Activated naive CD8-positive, alpha-beta T cell treated with anti-CD3 and anti-CD28 coated beads for 36 hours (primary cell): ENCODE results near the gene TTC28. TPM values are rescaled to one million over a fixed set of nuclear protein-coding genes. Genes with fewer than 3 reads are reported as not detected.

Experiments used
- DNase-seq: peaks from one replicate; pipeline ENCODE4 v3.0.0; 2021
- H3K27ac Mint-ChIP-seq: one replicate; pipeline ENCODE4 v1.8.0; 2022; ENCODE audit warnings: mild to moderate bottlenecking, moderate library complexity, mixed read lengths
- H3K27me3 Mint-ChIP-seq: one replicate; pipeline ENCODE4 v1.8.0; 2022; ENCODE audit warnings: mild to moderate bottlenecking, mixed read lengths
- H3K36me3 Mint-ChIP-seq: one replicate; pipeline ENCODE4 v1.8.0; 2021; ENCODE audit warnings: mild to moderate bottlenecking, mixed read lengths
- H3K4me1 Mint-ChIP-seq: one replicate; pipeline ENCODE4 v1.8.0; 2021; ENCODE audit warnings: mixed read lengths
- H3K4me3 Mint-ChIP-seq: one replicate; pipeline ENCODE4 v1.8.0; 2022; ENCODE audit warnings: mild to moderate bottlenecking, moderate library complexity, mixed read lengths
- H3K9me3 Mint-ChIP-seq: one replicate; pipeline ENCODE4 v1.8.0; 2022; ENCODE audit warnings: mixed read lengths
- total RNA-seq, 2 experiments: library from RNA; stranded (reverse); gene quantifications; one replicate each; pipeline ENCODE4 v1.2.3, GENCODE V29; 2021

The TTC28 gene
- total RNA-seq, 2 experiments from 2014 or later = 1.0 to 1.9 TPM

GRCh38 chr22:27995801-27996528, 683.7 kb downstream of the TTC28 start:
- DNase-seq = no peak
- Mint-ChIP-seq H3K4me1 (no peaks in the 10 kb centered on the region), H3K36me3 (no peaks in the 10 kb centered on the region), H3K27ac (peak overlapping the region; percentile 16), H3K27me3 (no peaks in the 10 kb centered on the region), H3K9me3 (no peaks in the 10 kb centered on the region), H3K4me3 (no peak overlapping the region)

- DNase-seq = no peak
- Mint-ChIP-seq H3K9me3 (no peaks in the 10 kb centered on the region), H3K4me3 (no peak overlapping the region), H3K36me3 (no peaks in the 10 kb centered on the region), H3K27me3 (no peaks in the 10 kb centered on the region), H3K27ac (no peak overlapping the region), H3K4me1 (no peaks in the 10 kb centered on the region)
These were observed 684.9 kb downstream of the TTC28 start for GRCh38 chr22:27994481-27995331.

GRCh38 chr22:27993774-27994350, 685.8 kb downstream of the TTC28 start:
- Mint-ChIP-seq H3K27me3 (no peaks in the 10 kb centered on the region), H3K4me1 (no peaks in the 10 kb centered on the region), H3K36me3 (no peaks in the 10 kb centered on the region), H3K4me3 (no peak overlapping the region), H3K9me3 (no peaks in the 10 kb centered on the region), H3K27ac (no peak overlapping the region)
- DNase-seq = no peak

GRCh38 chr22:27993201-27993635, 686.4 kb downstream of the TTC28 start:
- Mint-ChIP-seq H3K9me3 (no peaks in the 10 kb centered on the region), H3K4me1 (peaks cover 2% of the 10 kb centered on the region), H3K4me3 (no peak overlapping the region), H3K27me3 (no peaks in the 10 kb centered on the region), H3K36me3 (no peaks in the 10 kb centered on the region), H3K27ac (no peak overlapping the region)
- no peak for DNase-seq

- Mint-ChIP-seq H3K36me3 (no peaks in the 10 kb centered on the region), H3K27me3 (no peaks in the 10 kb centered on the region), H3K4me3 (no peak overlapping the region), H3K9me3 (no peaks in the 10 kb centered on the region), H3K4me1 (peaks cover 7% of the 10 kb centered on the region), H3K27ac (no peak overlapping the region)
- DNase-seq = no peak
These were observed 687.1 kb downstream of the TTC28 start for GRCh38 chr22:27992294-27993165.

GRCh38 chr22:27991586-27992293, 687.9 kb downstream of the TTC28 start:
- Mint-ChIP-seq H3K36me3 (no peaks in the 10 kb centered on the region), H3K4me3 (no peak overlapping the region), H3K27ac (no peak overlapping the region), H3K4me1 (peaks cover 9% of the 10 kb centered on the region), H3K9me3 (no peaks in the 10 kb centered on the region), H3K27me3 (no peaks in the 10 kb centered on the region)
- no peak for DNase-seq

GRCh38 chr22:27990879-27991278, 688.8 kb downstream of the TTC28 start:
- Mint-ChIP-seq H3K27ac (no peak overlapping the region), H3K27me3 (no peaks in the 10 kb centered on the region), H3K9me3 (no peaks in the 10 kb centered on the region), H3K4me1 (peaks cover 9% of the 10 kb centered on the region), H3K36me3 (no peaks in the 10 kb centered on the region), H3K4me3 (peak overlapping the region; percentile 35)
- no peak for DNase-seq

GRCh38 chr22:27990451-27990840, 689.2 kb downstream of the TTC28 start:
- H3K27me3 Mint-ChIP-seq = no peaks in the 10 kb centered on the region
- DNase-seq = no peak
- peaks cover 9% of the 10 kb centered on the region for H3K4me1 Mint-ChIP-seq
- H3K9me3 Mint-ChIP-seq = no peaks in the 10 kb centered on the region
- peak overlapping the region; percentile 35 for H3K4me3 Mint-ChIP-seq
- no peaks in the 10 kb centered on the region for H3K36me3 Mint-ChIP-seq
- no peak overlapping the region for H3K27ac Mint-ChIP-seq

GRCh38 chr22:27989758-27990450, 689.7 kb downstream of the TTC28 start:
- no peaks in the 10 kb centered on the region for H3K9me3 Mint-ChIP-seq

GRCh38 chr22:27988704-27989103, 690.9 kb downstream of the TTC28 start:
- no peaks in the 10 kb centered on the region for H3K9me3 Mint-ChIP-seq
- H3K36me3 Mint-ChIP-seq = no peaks in the 10 kb centered on the region
- H3K4me3 Mint-ChIP-seq = no peak overlapping the region
- H3K27me3 Mint-ChIP-seq = no peaks in the 10 kb centered on the region
- DNase-seq = no peak
- H3K4me1 Mint-ChIP-seq = peaks cover 9% of the 10 kb centered on the region
- no peak overlapping the region for H3K27ac Mint-ChIP-seq

More at GRCh38 chr22:27989758-27990450, 689.7 kb downstream of the TTC28 start:
- no peaks in the 10 kb centered on the region for H3K27me3 Mint-ChIP-seq
- H3K27ac Mint-ChIP-seq = no peak overlapping the region
- no peaks in the 10 kb centered on the region for H3K36me3 Mint-ChIP-seq
- H3K4me1 Mint-ChIP-seq = peaks cover 9% of the 10 kb centered on the region
- no peak for DNase-seq
- no peak overlapping the region for H3K4me3 Mint-ChIP-seq

- no peaks in the 10 kb centered on the region for H3K36me3 Mint-ChIP-seq
- H3K4me1 Mint-ChIP-seq = peaks cover 9% of the 10 kb centered on the region
- DNase-seq = no peak
- no peak overlapping the region for H3K4me3 Mint-ChIP-seq
- no peaks in the 10 kb centered on the region for H3K9me3 Mint-ChIP-seq
- H3K27me3 Mint-ChIP-seq = no peaks in the 10 kb centered on the region
- no peak overlapping the region for H3K27ac Mint-ChIP-seq
These were observed 692.1 kb downstream of the TTC28 start for GRCh38 chr22:27987557-27987956.

GRCh38 chr22:27986937-27987336, 692.7 kb downstream of the TTC28 start:
- Mint-ChIP-seq H3K36me3 (no peaks in the 10 kb centered on the region), H3K9me3 (no peaks in the 10 kb centered on the region), H3K27me3 (no peaks in the 10 kb centered on the region), H3K4me3 (no peak overlapping the region), H3K27ac (no peak overlapping the region), H3K4me1 (peaks cover 9% of the 10 kb centered on the region)
- DNase-seq = no peak

GRCh38 chr22:27986459-27986858, 693.2 kb downstream of the TTC28 start:
- peaks cover 9% of the 10 kb centered on the region for H3K4me1 Mint-ChIP-seq
- no peaks in the 10 kb centered on the region for H3K27me3 Mint-ChIP-seq

More at GRCh38 chr22:27986459-27986858, 693.2 kb downstream of the TTC28 start:
- Mint-ChIP-seq H3K4me3 (no peak overlapping the region), H3K27ac (no peak overlapping the region), H3K9me3 (no peaks in the 10 kb centered on the region), H3K36me3 (no peaks in the 10 kb centered on the region)
- no peak for DNase-seq
